Thoracic aorta (tissue), 2 donors: ENCODE measurements around the gene SF3A2. TPM values are rescaled to one million over a fixed set of nuclear protein-coding genes. Genes with fewer than 3 reads are reported as not detected.
"Not testable (repeated sequence)": the region's sequence is repeated elsewhere in the genome, so short reads cannot be mapped to it uniquely, and the experiment has no call there.

Experiments used
- ATAC-seq: fragments of 150-250 bp; one replicate; pipeline ENCODE4 v1.8.0; 2017; ENCODE audit warnings: low read depth; ENCODE audit not compliant: insufficient number of reproducible peaks, low FRiP score
- DNase-seq: peaks from one replicate; pipeline ENCODE4 v3.0.0-alpha.2; 2020; ENCODE audit warnings: low spot score
- H3K27ac ChIP-seq, 2 donors: fragments of 200-600 bp; sonication (generic); 1 replicate in 1 of 2; 2 replicates in 1 of 2; pipeline ENCODE4 v1.5.1; 2016; ENCODE audit warnings: mild to moderate bottlenecking in 2 of 2, moderate library complexity in 2 of 2
- H3K27me3 ChIP-seq: fragments of 200-600 bp; sonication (generic); replicated peaks from 2 replicates; pipeline ENCODE4 v1.6.0; 2016; ENCODE audit warnings: mild to moderate bottlenecking; ENCODE audit not compliant: insufficient read depth
- H3K36me3 ChIP-seq: fragments of 200-600 bp; sonication (generic); one replicate; pipeline ENCODE4 v1.5.1; 2016
- H3K4me1 ChIP-seq, 2 donors: fragments of 200-600 bp; sonication (generic); 1 replicate in 1 of 2; 2 replicates in 1 of 2; pipeline versions ENCODE4 v1.5.1 to v1.6.0; 2016; ENCODE audit warnings: low read depth in 2 of 2, mild to moderate bottlenecking in 1 of 2; ENCODE audit not compliant: control insufficient read depth in 1 of 2
- H3K4me3 ChIP-seq: fragments of 200-600 bp; sonication (generic); 2 replicates; pipeline ENCODE4 v1.5.1; 2016; ENCODE audit warnings: mild to moderate bottlenecking
- H3K9me3 ChIP-seq: fragments of 200-600 bp; sonication (generic); 2 replicates; pipeline ENCODE4 v1.5.1; 2016
- CTCF ChIP-seq: fragments of 200-600 bp; sonication (generic); IDR thresholded peaks from one replicate; pipeline ENCODE4 v1.5.1; 2019; ENCODE audit warnings: antibody characterized with exemption
- total RNA-seq, 2 donors: library from RNA; depleted of rRNA; stranded (reverse); fragments of >200 nt; gene quantifications; one replicate each; pipeline versions ENCODE4 v1.1.0 to v1.2.3, GENCODE V29; 2016

SF3A2 gene
- total RNA-seq, 2 donors from 2014 or later, result 23.8 to 43.7 TPM

GRCh38 chr19:2195914-2196313 lies 40.7 kb upstream of the SF3A2 start:
- Histone ChIP-seq H3K9me3 (no peaks in the 10 kb centered on the region), H3K4me3 (no peak overlapping the region), H3K36me3 (peaks cover 39% of the 10 kb centered on the region), H3K4me1 (peaks cover 0 to 7% of the 10 kb centered on the region in 2 donors), H3K27me3 (no peaks in the 10 kb centered on the region), H3K27ac (no peak overlapping the region)
- ATAC-seq (no peak), DNase-seq (no peak)
- no peak for TF ChIP-seq CTCF

- no peaks in the 10 kb centered on the region for H3K9me3 ChIP-seq
- no peak for DNase-seq
- no peaks in the 10 kb centered on the region for H3K27me3 ChIP-seq
- TF ChIP-seq CTCF, result no peak
- H3K4me3 ChIP-seq, result no peak overlapping the region
- H3K4me1 ChIP-seq, result peaks cover 0 to 7% of the 10 kb centered on the region in 2 donors
- peaks cover 28% of the 10 kb centered on the region for H3K36me3 ChIP-seq
- H3K27ac ChIP-seq, result no peak overlapping the region
- no peak for ATAC-seq
These were observed 39.4 kb upstream of the SF3A2 start for GRCh38 chr19:2197270-2197669.

GRCh38 chr19:2198317-2198716 lies 38.3 kb upstream of the SF3A2 start:
- H3K27ac ChIP-seq, result no peak overlapping the region
- peaks cover 24% of the 10 kb centered on the region for H3K36me3 ChIP-seq
- no peaks in the 10 kb centered on the region for H3K27me3 ChIP-seq
- no peak for TF ChIP-seq CTCF
- peaks cover 0 to 7% of the 10 kb centered on the region in 2 donors for H3K4me1 ChIP-seq
- ATAC-seq, result no peak
- H3K4me3 ChIP-seq, result no peak overlapping the region
- H3K9me3 ChIP-seq, result no peaks in the 10 kb centered on the region
- no peak for DNase-seq

- TF ChIP-seq CTCF, result peak; percentile 47
- H3K9me3 ChIP-seq, result no peaks in the 10 kb centered on the region
- H3K4me3 ChIP-seq, result no peak overlapping the region
- H3K27ac ChIP-seq, result no peak overlapping the region
- ATAC-seq (no peak), DNase-seq (no peak)
- peaks cover 0 to 7% of the 10 kb centered on the region in 2 donors for H3K4me1 ChIP-seq
- H3K27me3 ChIP-seq, result no peaks in the 10 kb centered on the region
- peaks cover 26% of the 10 kb centered on the region for H3K36me3 ChIP-seq
These were observed 37.4 kb upstream of the SF3A2 start for GRCh38 chr19:2199215-2199614.

- DNase-seq (no peak), ATAC-seq (no peak)
- no peaks in the 10 kb centered on the region for H3K9me3 ChIP-seq
- no peak overlapping the region for H3K4me3 ChIP-seq
- H3K36me3 ChIP-seq, result peaks cover 18% of the 10 kb centered on the region
- TF ChIP-seq CTCF, result no peak
- no peaks in the 10 kb centered on the region for H3K27me3 ChIP-seq
- H3K4me1 ChIP-seq, result peaks cover 0 to 7% of the 10 kb centered on the region in 2 donors
- no peak overlapping the region for H3K27ac ChIP-seq
These were observed 36.6 kb upstream of the SF3A2 start for GRCh38 chr19:2199861-2200623.

GRCh38 chr19:2200624-2201294 lies 35.9 kb upstream of the SF3A2 start:
- not testable (repeated sequence) for H3K4me1 ChIP-seq, H3K4me3 ChIP-seq, H3K27ac ChIP-seq, H3K9me3 ChIP-seq, DNase-seq, H3K27me3 ChIP-seq, ATAC-seq
- H3K36me3 ChIP-seq, result peaks cover 16% of the 10 kb centered on the region
